BE2C (cell line): ENCODE data around the gene AP1M2.
"Not testable (repeated sequence)": the region's sequence is repeated elsewhere in the genome, so short reads cannot be mapped to it uniquely, and the experiment has no call there.

Experiments
- DNase-seq: peaks from one replicate; pipeline ENCODE4 v3.0.0-alpha.2; 2020
- H3K27me3 ChIP-seq: fragments of 250-450 bp; sonication (Bioruptor Pico); 2 replicates; pipeline ENCODE4 v1.5.1; 2020; ENCODE audit warnings: mild to moderate bottlenecking
- H3K36me3 ChIP-seq: fragments of 250-450 bp; sonication (Bioruptor Pico); 2 replicates; pipeline ENCODE4 v1.5.1; 2020; ENCODE audit warnings: mild to moderate bottlenecking
- H3K4me1 ChIP-seq: fragments of 250-450 bp; sonication (Bioruptor Pico); 2 replicates; pipeline ENCODE4 v1.5.1; 2020
- H3K4me3 ChIP-seq: 2 replicates; pipeline ENCODE4 v1.5.1; 2011; ENCODE audit warnings: low read depth, low read length
- H3K9me3 ChIP-seq: fragments of 250-450 bp; sonication (Bioruptor Pico); 2 replicates; pipeline ENCODE4 v1.5.1; 2020
- CTCF ChIP-seq: IDR thresholded peaks from 2 replicates; pipeline ENCODE4 v1.5.1; 2012; ENCODE audit warnings: mild to moderate bottlenecking, low read depth, low read length

Gene AP1M2

DNA sequence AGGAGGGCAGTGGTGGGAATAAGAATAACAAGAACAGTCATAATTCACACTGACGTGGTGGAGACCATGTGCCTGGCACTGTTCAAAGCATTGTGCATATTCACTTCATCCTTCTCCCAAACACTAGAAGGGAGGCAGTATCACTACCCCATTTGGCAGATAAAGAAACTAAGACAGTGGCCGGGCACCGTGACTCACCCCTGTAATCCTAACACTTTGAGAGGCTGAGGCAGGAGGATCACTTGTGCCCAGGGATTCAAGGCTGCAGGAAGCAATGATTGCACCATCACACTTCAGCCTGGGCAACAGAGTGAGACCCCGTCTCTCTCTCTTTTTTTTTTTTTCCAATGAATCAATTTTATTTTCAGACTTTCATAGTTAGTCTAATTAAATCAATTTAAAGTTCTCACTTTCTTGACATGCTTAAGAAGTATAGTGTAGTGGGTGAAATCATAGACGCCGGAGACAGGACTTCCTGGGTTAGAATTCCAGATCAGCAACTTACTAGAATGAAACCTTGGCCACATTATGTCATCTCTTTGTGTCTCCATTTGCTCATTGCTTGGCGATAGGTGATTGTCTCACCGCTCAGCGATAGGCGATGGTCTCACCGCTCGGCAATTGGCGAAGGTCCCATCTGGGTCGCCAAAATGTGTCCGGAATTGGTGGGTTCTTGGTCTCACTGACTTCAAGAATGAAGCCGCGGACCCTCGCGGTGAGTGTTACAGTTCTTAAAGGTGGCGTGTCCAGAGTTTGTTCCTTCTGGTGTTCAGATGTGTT lies 48.7 kb downstream of the AP1M2 start:
- Histone ChIP-seq H3K27me3 (peaks cover 41% of the 10 kb centered on the region), H3K4me3 (no peak overlapping the region), H3K36me3 (no peaks in the 10 kb centered on the region), H3K9me3 (no peaks in the 10 kb centered on the region), H3K4me1 (no peaks in the 10 kb centered on the region)
- no peak for TF ChIP-seq CTCF
- DNase-seq, result no peak

DNA sequence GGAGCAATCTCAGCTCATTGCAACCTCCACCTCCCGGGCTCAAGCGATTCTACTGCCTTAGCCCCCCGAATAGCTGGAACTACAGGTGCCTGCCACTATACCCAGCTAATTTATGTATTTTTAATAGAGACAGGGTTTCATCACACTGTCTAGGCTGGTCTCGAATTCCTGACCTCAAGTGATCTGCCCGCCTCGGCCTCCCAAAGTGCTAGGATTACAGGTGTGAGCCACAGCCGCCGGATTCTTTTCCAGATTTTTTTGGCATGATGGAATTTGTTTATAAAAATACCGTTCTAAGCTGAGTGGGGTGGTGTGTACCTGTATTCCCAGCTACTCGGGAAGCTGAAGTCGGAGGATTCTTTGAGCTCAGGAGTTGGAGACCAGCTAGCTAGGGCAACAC lies 49.4 kb downstream of the AP1M2 start:
- H3K4me3 ChIP-seq, result no peak overlapping the region
- H3K36me3 ChIP-seq, result no peaks in the 10 kb centered on the region
- TF ChIP-seq CTCF, result no peak
- DNase-seq, result no peak
- no peaks in the 10 kb centered on the region for H3K4me1 ChIP-seq
- H3K9me3 ChIP-seq, result no peaks in the 10 kb centered on the region
- peaks cover 41% of the 10 kb centered on the region for H3K27me3 ChIP-seq

- DNase-seq, result no peak
- no peaks in the 10 kb centered on the region for H3K4me1 ChIP-seq
- H3K4me3 ChIP-seq, result no peak overlapping the region
- H3K36me3 ChIP-seq, result no peaks in the 10 kb centered on the region
- no peak for TF ChIP-seq CTCF
- H3K9me3 ChIP-seq, result no peaks in the 10 kb centered on the region
- peaks cover 41% of the 10 kb centered on the region for H3K27me3 ChIP-seq
Measured at GRCh38 chr19:10535613-10536012, 51.5 kb downstream of the AP1M2 start.

GRCh38 chr19:10533646-10534386 lies 53.3 kb downstream of the AP1M2 start:
- Histone ChIP-seq H3K4me1 (no peaks in the 10 kb centered on the region), H3K27me3 (peaks cover 31% of the 10 kb centered on the region), H3K4me3 (no peak overlapping the region), H3K36me3 (no peaks in the 10 kb centered on the region), H3K9me3 (no peaks in the 10 kb centered on the region)
- no peak for TF ChIP-seq CTCF
- no peak for DNase-seq

DNA sequence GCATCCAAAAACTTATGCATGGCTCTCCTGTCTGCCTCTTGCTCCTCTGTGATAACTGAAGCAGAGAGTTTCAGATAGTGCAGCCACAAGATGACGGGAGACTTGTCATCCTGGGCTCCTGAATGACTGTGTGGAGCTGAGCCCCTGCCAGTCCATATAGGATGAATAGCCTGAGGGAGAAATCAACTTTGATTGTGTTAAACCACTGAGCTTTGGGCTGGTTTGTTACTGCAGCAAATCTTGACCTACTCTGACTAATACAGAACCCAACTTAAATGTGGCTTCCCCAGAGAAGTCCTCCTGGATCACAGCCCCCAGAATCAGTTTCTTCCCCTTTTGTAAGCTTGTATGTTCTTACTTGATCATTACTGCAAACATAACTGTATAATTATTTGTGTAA lies 54.7 kb downstream of the AP1M2 start:
- H3K4me1 ChIP-seq, result no peaks in the 10 kb centered on the region
- H3K36me3 ChIP-seq, result no peaks in the 10 kb centered on the region
- no peaks in the 10 kb centered on the region for H3K9me3 ChIP-seq
- no peak for DNase-seq
- no peak overlapping the region for H3K4me3 ChIP-seq
- H3K27me3 ChIP-seq, result peaks cover 18% of the 10 kb centered on the region
- no peak for TF ChIP-seq CTCF

DNA sequence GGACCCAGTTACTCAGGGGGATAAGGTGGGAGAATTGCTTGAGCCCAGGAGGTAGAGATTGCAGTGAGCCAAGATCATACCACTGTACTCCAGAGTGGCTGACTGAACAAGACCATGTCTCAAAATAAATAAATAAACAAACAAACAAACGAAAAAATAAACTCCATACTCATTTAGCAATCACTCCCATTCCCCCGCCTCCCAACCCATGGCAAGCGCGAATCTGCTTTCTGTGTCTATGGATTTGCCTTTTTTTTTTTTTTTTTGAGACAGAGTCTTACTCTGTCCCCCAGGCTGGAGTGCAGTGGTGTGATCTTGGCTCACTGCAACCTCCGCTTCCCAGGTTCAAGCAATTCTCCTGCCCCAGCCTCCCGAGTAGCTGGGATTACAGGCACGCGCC lies 60.2 kb downstream of the AP1M2 start:
- H3K4me1 ChIP-seq, DNase-seq, H3K9me3 ChIP-seq, H3K4me3 ChIP-seq, H3K27me3 ChIP-seq, H3K36me3 ChIP-seq: not testable (repeated sequence)
